LNCAP (cell line): ENCODE data around the gene ZNF740.

ENCODE experiments used
- TF ChIP-seq, protein P1 (sequence below): fragments of 450-650 bp; IDR thresholded peaks from 2 replicates; pipeline ENCODE4 v1.5.1; 2017; ENCODE audit warnings: mild to moderate bottlenecking

The ZNF740 gene

DNA sequence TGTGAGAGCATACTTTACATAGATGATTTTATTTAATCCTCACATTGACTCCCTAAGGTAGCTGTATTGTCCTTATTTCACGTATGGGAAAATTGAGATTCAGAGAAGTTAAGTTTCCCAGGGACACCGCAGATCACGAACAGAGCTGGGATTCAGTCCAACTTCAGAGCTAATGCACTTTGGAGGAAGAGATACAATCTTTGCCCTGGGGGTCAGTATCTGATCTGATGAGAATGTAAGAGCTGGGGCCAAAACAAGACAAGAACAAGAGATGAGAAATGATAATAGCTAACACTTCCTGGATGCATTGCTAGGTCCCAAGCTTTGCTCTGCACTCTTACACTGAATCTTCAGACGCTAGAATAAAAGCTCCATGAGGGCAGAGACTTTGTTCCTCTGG lies 6.2 kb downstream of the ZNF740 start:
- TF ChIP-seq, protein P1, sequence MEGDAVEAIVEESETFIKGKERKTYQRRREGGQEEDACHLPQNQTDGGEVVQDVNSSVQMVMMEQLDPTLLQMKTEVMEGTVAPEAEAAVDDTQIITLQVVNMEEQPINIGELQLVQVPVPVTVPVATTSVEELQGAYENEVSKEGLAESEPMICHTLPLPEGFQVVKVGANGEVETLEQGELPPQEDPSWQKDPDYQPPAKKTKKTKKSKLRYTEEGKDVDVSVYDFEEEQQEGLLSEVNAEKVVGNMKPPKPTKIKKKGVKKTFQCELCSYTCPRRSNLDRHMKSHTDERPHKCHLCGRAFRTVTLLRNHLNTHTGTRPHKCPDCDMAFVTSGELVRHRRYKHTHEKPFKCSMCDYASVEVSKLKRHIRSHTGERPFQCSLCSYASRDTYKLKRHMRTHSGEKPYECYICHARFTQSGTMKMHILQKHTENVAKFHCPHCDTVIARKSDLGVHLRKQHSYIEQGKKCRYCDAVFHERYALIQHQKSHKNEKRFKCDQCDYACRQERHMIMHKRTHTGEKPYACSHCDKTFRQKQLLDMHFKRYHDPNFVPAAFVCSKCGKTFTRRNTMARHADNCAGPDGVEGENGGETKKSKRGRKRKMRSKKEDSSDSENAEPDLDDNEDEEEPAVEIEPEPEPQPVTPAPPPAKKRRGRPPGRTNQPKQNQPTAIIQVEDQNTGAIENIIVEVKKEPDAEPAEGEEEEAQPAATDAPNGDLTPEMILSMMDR: no peak

DNA sequence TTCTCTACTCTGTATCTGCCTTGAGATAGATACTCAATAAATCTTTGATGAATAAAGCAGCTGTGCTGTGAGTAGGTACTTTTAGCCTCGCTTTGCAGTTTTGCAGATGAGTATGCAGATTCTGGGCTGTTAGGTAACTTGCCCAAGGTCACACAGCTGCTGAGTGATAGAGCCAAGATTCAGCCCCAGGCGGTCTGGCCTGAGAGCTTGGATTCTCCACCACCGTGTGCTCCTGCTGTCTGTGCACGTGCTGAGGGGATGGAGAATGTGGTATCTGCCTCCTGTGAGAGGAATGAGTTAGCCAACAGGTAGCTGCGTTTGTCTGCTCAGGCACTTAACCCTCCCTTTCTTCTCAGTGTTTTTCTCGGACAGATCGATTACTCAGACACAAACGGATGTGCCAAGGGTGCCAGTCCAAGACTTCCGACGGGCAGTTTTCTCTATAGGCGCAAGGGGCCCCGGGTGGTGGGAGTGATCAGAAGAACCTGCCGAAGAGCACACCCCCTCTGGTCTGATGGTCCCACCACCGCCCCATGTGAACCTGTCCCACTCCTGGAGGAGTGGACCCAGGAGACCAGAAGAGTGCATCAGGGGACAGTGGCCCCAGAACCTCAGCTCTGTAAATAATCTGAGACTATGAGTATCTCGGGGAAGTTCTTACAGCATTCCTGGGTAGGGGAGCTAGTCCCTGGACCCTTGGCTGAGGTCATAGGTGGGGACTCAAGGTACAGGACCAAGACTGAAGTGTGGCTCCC lies 6.8 kb downstream of the ZNF740 start:
- TF ChIP-seq, protein P1: no peak

DNA sequence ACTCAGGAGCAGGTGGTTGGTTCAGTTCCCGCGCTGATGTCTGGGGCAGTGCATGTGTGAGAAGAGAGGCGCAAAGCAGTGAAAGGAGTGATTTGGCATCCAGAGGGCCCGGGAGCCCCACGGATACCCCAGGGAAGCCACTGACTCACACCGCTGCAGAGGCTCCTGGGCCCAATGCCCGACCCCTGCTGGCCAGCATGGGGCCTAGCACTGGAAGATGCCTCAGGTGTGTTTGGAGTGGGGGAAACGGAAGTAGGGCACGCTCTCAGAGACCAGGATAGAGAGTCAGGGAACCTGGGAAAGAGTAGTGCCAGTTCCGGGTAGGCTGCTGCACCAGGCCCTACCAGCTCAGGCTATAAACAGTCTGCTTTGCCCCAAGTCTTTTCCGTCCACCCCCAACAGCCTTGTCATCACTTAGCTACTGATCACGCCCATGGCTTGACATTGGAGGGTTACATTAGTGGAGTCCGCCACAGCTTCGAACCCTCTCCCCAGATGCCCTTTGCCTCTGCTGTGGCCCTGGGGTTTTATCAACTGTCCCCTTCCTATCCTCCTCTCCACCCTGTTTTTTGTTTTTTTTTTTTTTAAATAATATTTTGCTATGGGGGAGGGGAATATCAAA lies 9.7 kb downstream of the ZNF740 start:
- TF ChIP-seq, protein P1: peak; percentile 74

DNA sequence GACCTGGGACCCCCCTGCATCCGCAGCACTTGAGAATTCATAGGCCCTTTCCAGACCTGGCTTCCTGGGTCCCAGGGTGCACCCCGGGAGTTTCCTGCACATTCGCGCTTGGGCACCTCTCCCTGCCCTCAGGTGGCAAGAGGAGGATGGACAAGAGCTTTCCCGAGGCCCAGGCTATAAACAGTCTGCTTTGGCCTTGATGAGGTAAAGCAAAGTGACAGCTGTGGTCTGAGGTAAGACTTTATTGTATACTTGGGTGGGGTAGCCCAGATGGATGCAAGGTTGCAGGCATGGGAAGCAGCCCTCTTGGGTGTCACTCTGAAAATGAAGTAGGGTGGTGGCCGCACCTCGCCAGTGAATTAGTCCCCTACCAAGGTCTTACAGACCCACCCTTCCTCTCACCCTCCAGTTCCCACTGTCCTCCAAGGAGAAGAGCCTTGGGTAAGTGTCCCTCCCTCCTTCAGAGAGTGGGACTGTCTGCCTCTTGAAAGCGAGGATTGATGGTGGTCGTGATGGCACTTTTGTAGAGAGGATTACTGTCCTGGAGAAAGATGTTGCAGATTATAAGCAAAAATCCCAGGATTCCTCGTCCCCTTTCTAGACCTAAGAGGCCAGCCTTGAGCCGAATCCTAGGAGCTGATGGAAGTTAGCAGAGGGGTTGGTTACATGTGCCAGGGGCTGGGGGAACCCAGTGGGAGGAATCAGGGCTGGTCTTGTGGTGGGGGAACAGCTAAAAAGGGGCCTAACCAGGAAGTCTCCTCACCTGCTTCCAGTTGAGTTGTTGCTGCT lies 10.8 kb downstream of the ZNF740 start:
- TF ChIP-seq, protein P1: no peak

DNA sequence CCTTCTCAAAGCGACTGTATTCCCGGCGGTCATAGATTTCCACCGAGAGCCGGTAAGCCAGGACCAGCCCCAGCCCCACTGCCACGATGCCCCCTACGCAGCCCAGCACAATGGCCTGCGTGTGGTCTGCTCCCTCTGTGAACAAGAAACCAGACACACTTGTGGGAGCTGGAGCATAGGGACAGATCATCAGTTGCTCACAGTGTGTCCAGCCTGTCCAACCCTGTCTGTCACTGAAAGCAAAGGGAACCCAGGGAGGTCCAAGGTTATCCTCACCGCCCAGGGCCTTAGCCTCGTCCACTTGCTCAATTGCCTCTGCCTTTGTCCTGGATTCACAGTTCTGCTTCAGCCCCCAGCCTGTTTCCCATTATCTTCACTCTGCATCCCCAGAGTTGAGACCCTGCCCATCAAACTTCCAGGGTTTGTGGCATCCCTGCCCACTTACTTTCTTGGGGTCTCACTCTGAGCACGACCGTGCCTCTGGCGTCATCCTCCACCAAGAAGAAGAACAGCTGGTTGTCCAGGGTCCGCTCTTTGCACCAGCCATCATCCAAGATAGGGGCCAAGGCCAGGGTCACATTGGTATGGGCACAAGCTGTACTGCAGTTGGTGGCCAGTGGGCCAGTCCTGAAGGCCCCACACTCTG lies 11.5 kb downstream of the ZNF740 start:
- TF ChIP-seq, protein P1: no peak

DNA sequence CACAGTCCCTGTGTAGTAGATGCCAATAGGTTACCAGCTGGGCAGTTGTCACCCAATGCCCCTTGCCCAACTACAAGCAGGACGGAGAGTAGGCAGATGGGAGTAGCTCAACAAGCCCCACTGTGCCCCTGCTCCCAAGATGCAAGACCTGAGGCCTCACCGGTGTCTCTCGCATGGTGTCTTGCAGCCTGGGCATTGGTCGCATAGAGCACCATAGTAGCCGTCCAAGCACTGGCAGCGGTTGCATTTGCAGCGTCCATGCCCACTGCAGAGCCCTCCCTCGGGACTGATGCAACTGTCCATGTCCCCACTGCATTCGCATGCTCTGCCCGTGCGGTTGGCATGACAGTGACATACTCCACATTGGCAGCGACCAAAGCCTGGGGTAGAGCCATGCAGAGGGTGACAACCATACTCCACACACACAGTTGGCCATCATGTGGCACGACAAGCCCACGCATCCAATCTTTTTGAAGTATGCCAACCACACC lies 12.1 kb downstream of the ZNF740 start:
- TF ChIP-seq, protein P1: no peak

DNA sequence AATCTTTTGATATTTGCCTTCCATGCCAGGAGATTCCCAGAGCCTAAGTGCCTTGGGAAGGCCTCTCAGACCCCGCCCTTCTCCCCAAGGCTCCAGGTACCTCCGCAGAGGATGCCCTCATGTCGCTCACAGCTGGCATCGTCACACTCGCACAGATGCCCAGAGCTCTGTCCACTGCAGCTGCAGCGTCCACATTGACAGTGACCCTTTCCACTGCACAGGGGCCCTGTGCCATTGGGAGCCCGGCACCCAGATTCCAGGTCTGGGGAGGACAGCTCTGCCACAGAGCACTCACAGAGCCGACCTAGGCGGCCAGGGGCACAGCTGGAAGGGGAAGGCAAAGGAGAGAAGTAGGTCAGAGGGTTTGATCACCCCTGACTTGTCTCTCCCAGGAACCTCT lies 12.5 kb downstream of the ZNF740 start:
- TF ChIP-seq, protein P1: no peak
